Subcutaneous abdominal adipose tissue (tissue), 5 donors: ENCODE results near the gene ENPP3.

ENCODE experiments used
- H3K27ac ChIP-seq: one replicate; pipeline ENCODE4 v1.7.0; 2013; ENCODE audit warnings: low read depth, mild to moderate bottlenecking, inconsistent platforms, low read length, moderate library complexity
- H3K27me3 ChIP-seq, 5 donors: one replicate each; pipeline ENCODE4 v1.7.0; 2013; ENCODE audit warnings: low read length in 5 of 5, inconsistent platforms in 1 of 5; ENCODE audit not compliant: control insufficient read depth in 5 of 5, insufficient read depth in 4 of 5
- H3K36me3 ChIP-seq, 5 donors: one replicate each; pipeline ENCODE4 v1.7.0; 2013; ENCODE audit warnings: low read length in 5 of 5; ENCODE audit not compliant: control insufficient read depth in 5 of 5, insufficient read depth in 5 of 5
- H3K4me1 ChIP-seq, 5 donors: one replicate each; pipeline ENCODE4 v1.7.0; 2013; ENCODE audit warnings: low read length in 5 of 5, mild to moderate bottlenecking in 3 of 5, moderate library complexity in 1 of 5; ENCODE audit not compliant: control insufficient read depth in 5 of 5, insufficient read depth in 5 of 5
- H3K4me3 ChIP-seq, 5 donors: one replicate each; pipeline ENCODE4 v1.7.0; 2013; ENCODE audit warnings: low read length in 5 of 5, low read depth in 1 of 5
- H3K9ac ChIP-seq, 5 donors: one replicate each; pipeline ENCODE4 v1.7.0; 2013; ENCODE audit warnings: low read length in 5 of 5, mild to moderate bottlenecking in 4 of 5, moderate library complexity in 3 of 5
- H3K9me3 ChIP-seq, 5 donors: one replicate each; pipeline ENCODE4 v1.7.0; 2013; ENCODE audit warnings: low read length in 5 of 5; ENCODE audit not compliant: control insufficient read depth in 5 of 5
- donor health status: healthy.
- donor health status: healthy.
- donor health status: healthy.
- donor health status: healthy.
- donor health status: healthy.

ENPP3 gene

GRCh38 chr6:131680868-131681267 lies 43.8 kb downstream of the ENPP3 start:
- H3K9me3 ChIP-seq, result no peaks in the 10 kb centered on the region
- no peak overlapping the region for H3K27ac ChIP-seq
- H3K4me1 ChIP-seq, result peaks cover 0 to 2% (median 0%) of the 10 kb centered on the region in 5 donors
- H3K36me3 ChIP-seq, result no peaks in the 10 kb centered on the region
- H3K27me3 ChIP-seq, result no peaks in the 10 kb centered on the region
- no peak overlapping the region for H3K4me3 ChIP-seq
- H3K9ac ChIP-seq, result no peak overlapping the region

GRCh38 chr6:131681585-131681984 lies 44.5 kb downstream of the ENPP3 start:
- Histone ChIP-seq H3K4me3 (no peak overlapping the region), H3K4me1 (peaks cover 0 to 2% (median 0%) of the 10 kb centered on the region in 5 donors), H3K27ac (no peak overlapping the region), H3K9me3 (no peaks in the 10 kb centered on the region), H3K27me3 (no peaks in the 10 kb centered on the region), H3K36me3 (no peaks in the 10 kb centered on the region), H3K9ac (no peak overlapping the region)

GRCh38 chr6:131682442-131682841 lies 45.3 kb downstream of the ENPP3 start:
- no peak overlapping the region for H3K4me3 ChIP-seq
- H3K36me3 ChIP-seq, result no peaks in the 10 kb centered on the region
- no peaks in the 10 kb centered on the region for H3K9me3 ChIP-seq
- H3K27me3 ChIP-seq, result no peaks in the 10 kb centered on the region
- no peak overlapping the region for H3K27ac ChIP-seq
- peaks cover 0 to 2% (median 0%) of the 10 kb centered on the region in 5 donors for H3K4me1 ChIP-seq
- H3K9ac ChIP-seq, result no peak overlapping the region

GRCh38 chr6:131683479-131683878 lies 46.4 kb downstream of the ENPP3 start:
- Histone ChIP-seq H3K4me1 (peaks cover 0 to 7% (median 0%) of the 10 kb centered on the region in 5 donors), H3K9me3 (no peaks in the 10 kb centered on the region), H3K27me3 (no peaks in the 10 kb centered on the region), H3K36me3 (no peaks in the 10 kb centered on the region), H3K27ac (no peak overlapping the region), H3K9ac (no peak overlapping the region), H3K4me3 (no peak overlapping the region)

GRCh38 chr6:131685266-131685780 lies 48.2 kb downstream of the ENPP3 start:
- Histone ChIP-seq H3K27ac (no peak overlapping the region), H3K9ac (no peak overlapping the region), H3K9me3 (no peaks in the 10 kb centered on the region), H3K4me1 (peaks cover 0 to 5% (median 0%) of the 10 kb centered on the region in 5 donors), H3K4me3 (no peak overlapping the region), H3K36me3 (no peaks in the 10 kb centered on the region), H3K27me3 (no peaks in the 10 kb centered on the region)

GRCh38 chr6:131687022-131687421 lies 49.9 kb downstream of the ENPP3 start:
- Histone ChIP-seq H3K27me3 (no peaks in the 10 kb centered on the region), H3K27ac (no peak overlapping the region), H3K9ac (no peak overlapping the region), H3K4me3 (no peak overlapping the region), H3K4me1 (peaks cover 0 to 5% (median 0%) of the 10 kb centered on the region in 5 donors), H3K9me3 (no peaks in the 10 kb centered on the region), H3K36me3 (no peaks in the 10 kb centered on the region)

- no peak overlapping the region for H3K9ac ChIP-seq
- H3K4me1 ChIP-seq, result peaks cover 0 to 5% (median 0%) of the 10 kb centered on the region in 5 donors
- H3K27me3 ChIP-seq, result no peaks in the 10 kb centered on the region
- no peaks in the 10 kb centered on the region for H3K36me3 ChIP-seq
- H3K27ac ChIP-seq, result no peak overlapping the region
- no peaks in the 10 kb centered on the region for H3K9me3 ChIP-seq
- no peak overlapping the region for H3K4me3 ChIP-seq
Measured at GRCh38 chr6:131688286-131688685, 51.2 kb downstream of the ENPP3 start.

- Histone ChIP-seq H3K27me3 (no peaks in the 10 kb centered on the region), H3K9me3 (no peaks in the 10 kb centered on the region), H3K4me1 (peaks cover 0 to 5% (median 0%) of the 10 kb centered on the region in 5 donors), H3K9ac (no peak overlapping the region), H3K36me3 (no peaks in the 10 kb centered on the region), H3K4me3 (no peak overlapping the region), H3K27ac (no peak overlapping the region)
Measured at GRCh38 chr6:131692031-131692430, 54.9 kb downstream of the ENPP3 start.

- H3K4me3 ChIP-seq, result no peak overlapping the region
Measured at GRCh38 chr6:131692589-131692988, 55.5 kb downstream of the ENPP3 start.

GRCh38 chr6:131693384-131693783 lies 56.3 kb downstream of the ENPP3 start:
- Histone ChIP-seq H3K4me1 (peaks cover 0 to under 1% (median 0%) of the 10 kb centered on the region in 5 donors), H3K27me3 (no peaks in the 10 kb centered on the region), H3K4me3 (no peak overlapping the region), H3K36me3 (no peaks in the 10 kb centered on the region), H3K9me3 (no peaks in the 10 kb centered on the region), H3K27ac (no peak overlapping the region), H3K9ac (no peak overlapping the region)

More at GRCh38 chr6:131692589-131692988, 55.5 kb downstream of the ENPP3 start:
- Histone ChIP-seq H3K9me3 (no peaks in the 10 kb centered on the region), H3K27ac (no peak overlapping the region), H3K27me3 (no peaks in the 10 kb centered on the region), H3K36me3 (no peaks in the 10 kb centered on the region), H3K9ac (no peak overlapping the region), H3K4me1 (peaks cover 0 to 5% (median 0%) of the 10 kb centered on the region in 5 donors)
